ENCODE results near the gene ADAMTS1. TPM values are rescaled to one million over a fixed set of nuclear protein-coding genes. Genes with fewer than 3 reads are reported as not detected.
A peak's percentile ranks its signal among the peaks of the same experiment; 100 is the strongest.
"Not testable (repeated sequence)": the region's sequence is repeated elsewhere in the genome, so short reads cannot be mapped to it uniquely, and the experiment has no call there.

The ADAMTS1 gene
- total RNA-seq: 5.1 TPM

DNA sequence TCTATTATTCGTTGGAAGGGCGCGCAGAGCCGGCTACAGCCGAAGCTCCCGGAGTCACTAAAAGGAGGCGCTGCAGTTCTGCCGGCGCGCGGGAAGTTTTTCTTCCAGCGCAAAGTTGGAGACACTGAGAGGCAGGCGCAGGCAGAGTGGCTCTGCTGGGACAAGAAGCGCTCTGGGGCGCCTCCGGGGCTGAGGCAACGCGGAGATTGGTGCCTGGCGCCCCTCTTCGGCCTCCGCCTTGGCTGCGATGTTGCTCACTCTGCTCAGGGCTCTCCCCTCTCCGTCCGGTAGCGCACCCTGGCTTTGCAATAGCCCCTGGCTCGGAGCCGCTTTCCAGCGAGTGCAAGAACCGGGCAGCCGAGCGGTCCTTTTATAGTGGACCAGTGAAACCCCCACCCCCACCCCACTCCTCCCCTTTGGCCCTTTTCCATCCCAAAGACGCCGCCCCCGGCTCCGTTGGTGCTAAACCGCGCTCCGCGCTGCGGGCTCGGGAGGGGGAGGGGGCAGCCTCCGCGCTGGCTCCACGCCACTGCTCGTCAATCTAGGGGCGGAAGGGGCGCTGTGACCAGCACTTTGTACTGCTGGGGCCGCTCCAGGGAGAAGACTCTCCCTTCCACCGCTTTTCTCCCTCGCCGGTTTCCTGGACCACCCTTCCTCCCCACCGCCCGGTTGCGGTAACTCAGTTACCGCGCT is at the start of gene ADAMTS1:
Gene ADAMTS1, minus strand, starts transcription at position 344 of the 693 bp plus-strand sequence. CDS start 455 bp downstream, outside the sequence.
- DNase-seq (ENCODE audit: low read depth in 2 of 3, low spot score in 2 of 3): peak in 2 of 3 donors; percentile 53 to 70

DNA sequence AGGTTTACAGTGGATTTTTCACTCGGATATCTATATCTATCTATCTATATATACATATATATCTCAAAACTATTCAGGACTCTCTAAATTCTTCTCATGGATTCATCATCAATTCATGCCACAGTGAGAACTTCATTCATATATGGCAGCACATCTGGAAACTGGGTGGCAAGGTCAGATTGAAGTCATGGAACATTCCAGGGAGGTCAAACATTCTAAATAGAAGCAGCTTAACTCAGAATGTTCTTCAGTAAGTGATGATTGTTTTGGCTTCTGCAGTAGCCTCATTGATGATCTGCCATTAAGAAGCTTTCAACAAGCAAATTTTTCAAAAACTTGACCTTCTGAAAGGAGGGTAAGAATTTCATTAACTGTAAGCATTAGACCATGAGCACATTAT is 46.9 kb upstream of the ADAMTS1 start:
- DNase-seq (ENCODE audit: low read depth in 2 of 3, low spot score in 2 of 3): no peak

DNA sequence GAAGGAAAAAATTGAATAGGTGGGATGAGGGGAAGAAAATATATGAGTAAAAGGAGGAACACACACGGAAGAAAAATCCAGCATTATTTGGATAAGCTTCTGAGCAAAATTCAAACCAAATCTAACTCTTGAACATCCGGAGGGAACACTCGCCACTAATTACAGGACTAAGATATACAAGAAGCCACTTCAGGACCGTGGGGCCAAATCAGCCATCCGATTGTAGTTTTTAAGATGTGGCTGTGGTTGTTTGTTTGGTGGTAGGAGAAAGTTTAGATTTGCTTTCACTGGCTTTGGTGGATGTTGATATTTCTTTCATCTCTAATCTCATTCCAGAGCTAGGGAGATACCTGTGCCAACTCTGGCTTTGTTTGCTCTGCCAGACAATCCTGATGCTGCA is 43.7 kb upstream of the ADAMTS1 start:
- no peak for DNase-seq (ENCODE audit: low read depth in 2 of 3, low spot score in 2 of 3)

DNA sequence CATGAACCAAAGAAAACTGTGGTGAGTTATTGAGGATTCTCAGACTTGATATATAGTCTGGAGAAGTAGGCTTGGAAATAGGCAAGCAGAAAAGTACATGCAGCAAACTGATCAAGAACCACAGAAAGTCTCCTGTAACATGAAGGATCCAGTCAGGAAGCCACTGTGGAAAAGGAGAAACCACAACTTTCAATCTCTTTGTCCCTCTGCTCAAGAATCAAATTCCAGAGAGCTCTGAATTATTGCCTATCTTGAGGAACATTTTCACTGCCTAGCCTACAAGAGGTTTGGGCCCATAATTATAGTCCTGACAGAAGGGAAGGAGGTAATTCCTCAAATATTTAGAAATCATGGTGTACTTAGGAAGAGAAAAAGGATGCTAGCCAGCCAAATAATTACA is 43.0 kb upstream of the ADAMTS1 start:
- DNase-seq (ENCODE audit: low read depth in 2 of 3, low spot score in 2 of 3): no peak

DNA sequence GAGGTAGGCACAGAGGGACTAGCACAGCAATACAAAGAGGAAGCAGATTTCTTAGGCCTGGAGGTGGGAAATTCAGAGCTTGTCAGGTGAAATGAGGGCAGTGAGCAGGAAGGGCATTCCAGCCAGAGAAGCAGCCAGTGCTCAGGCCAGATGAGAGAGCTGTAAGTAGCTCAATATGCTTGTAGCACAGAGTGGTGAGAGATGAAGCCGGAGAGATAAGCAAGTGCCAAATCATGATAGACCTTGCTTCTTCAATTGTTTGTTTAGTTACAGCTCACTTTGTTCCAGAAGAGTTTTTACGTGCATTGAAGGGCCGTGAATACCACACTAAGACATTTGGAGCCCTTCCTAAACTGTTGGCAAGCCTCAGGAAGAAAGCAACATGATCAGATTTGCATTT is 42.0 kb upstream of the ADAMTS1 start:
- no peak for DNase-seq (ENCODE audit: low read depth in 2 of 3, low spot score in 2 of 3)

DNA sequence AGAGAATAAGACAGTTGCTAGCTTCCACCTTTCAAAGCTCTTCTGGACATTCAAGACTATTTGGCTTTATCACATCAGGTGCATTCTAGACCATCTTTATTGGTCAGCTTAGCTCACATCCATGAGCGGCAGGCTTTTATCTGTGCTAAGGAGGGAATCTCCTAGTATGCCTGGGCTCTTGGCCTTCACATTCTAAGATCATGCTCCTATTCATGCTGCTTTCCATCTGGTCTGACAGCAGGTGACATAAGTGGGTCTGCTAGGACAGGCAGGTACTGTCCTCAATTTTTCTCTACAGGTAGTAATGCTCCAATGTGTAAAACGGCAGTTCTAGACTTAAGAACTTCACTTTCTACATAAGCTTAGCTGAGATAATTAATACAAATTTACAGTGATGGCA is 39.2 kb upstream of the ADAMTS1 start:
- DNase-seq (ENCODE audit: low read depth in 2 of 3, low spot score in 2 of 3): no peak

DNA sequence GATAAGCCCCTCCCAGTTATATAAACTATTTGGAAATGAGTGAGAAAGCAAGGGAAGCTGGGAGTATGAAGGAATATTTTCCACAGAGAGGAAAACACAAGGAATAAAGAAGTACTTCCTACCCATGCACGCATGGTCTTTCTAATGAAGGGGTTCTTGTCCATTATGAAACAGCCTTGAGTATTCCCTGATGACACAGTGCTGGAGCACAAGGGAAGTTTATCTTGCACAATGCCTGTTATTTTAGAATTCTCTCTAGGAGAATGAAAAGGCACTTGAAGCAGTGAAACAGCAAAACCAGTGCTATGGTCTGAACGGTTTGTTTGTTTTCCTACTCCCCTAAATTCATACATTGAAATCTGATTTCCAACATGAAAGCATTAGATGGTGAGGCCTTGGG is 38.6 kb upstream of the ADAMTS1 start:
- no peak for DNase-seq (ENCODE audit: low read depth in 2 of 3, low spot score in 2 of 3)

DNA sequence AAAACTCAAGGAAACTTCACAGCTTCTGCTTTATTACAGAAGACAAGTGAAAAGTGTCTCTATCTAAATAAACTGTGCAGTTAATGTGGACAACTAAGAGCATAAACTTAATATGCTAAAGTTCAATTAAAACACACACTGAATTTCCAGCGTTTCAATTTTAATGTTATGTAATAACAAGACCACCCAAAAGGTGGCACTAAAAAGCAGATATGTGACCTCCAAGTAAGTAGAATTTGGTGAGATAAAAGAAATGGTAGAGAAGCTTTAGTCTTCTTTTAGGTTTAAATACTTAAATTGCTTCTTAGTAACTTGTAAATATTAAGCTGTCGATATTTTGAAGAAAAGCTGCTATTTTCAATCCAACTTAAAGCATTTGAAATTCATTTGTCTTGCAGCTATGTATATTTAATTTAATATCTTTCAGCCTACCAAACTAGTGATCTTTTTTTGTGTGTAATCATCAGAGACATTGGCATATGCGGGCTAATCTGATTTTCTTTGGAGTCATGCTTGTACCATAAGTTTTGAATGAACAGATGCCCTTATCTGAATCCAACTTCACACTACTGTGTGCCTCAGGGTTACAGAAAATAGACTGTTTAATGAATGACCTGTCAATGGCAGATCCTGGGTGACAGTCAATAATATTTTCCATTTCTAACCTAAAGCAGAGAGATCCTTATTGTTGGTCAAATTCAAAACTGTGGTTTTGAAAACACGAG is 36.5 kb upstream of the ADAMTS1 start:
- peak in 2 of 3 donors; percentile 9 to 29 for DNase-seq (ENCODE audit: low read depth in 2 of 3, low spot score in 2 of 3)

DNA sequence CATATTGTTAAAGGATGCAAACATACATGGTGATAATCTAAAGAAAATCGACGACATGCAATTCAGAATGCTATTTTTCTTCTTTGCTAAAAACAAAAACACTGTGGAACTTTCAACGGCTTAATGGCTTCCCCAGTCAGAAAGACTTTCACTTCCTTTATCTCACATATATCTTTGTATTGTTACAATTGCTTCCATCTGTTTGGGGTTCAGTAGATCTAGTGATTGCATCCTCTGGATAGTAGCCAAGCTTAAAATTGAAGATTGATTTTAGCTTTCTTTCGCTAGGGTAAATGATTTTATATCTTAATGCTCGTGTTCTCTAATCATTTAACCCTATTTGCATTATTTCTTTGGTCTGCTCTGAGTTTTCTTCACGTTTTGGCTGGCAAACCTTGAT is 31.8 kb upstream of the ADAMTS1 start:
- no peak for DNase-seq (ENCODE audit: low read depth in 2 of 3, low spot score in 2 of 3)

DNA sequence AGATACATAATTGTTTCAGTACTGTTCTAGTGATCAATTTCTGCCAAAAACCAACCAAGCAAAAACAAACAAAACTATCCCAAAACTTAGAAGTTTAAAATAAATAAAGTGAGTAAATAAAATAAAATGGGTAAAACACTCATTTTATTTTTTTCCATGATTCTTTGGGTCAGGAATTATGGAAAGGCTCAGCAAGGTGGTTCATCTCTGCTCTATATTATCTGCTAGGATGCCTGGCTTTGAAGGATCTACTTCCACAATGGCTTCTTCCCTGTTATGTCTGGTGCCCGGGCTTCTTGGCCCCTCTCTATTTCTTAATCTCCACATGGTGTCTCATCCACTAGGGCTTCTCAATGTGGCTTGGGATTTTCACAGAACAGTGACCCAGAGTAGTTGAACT is 29.1 kb upstream of the ADAMTS1 start:
- no peak for DNase-seq (ENCODE audit: low read depth in 2 of 3, low spot score in 2 of 3)

DNA sequence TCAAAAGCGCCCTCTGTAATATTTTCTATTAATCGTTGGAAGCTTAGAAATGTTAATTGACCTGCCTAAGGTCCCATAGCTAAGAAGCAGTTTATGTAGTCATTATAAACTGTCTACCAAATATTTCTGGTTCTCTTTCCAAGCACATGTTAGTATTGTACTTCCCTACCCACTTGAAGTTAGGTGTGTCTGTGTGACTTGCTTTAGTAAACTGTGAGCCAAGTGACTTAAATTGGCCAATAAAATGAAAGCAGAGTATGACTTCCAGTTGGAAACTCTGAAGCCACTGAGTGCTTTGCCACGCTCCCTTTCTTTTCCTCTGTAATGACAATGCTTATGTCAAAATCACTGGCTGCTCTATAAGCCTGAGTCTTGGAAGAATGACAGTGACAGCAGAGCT is 20.6 kb upstream of the ADAMTS1 start:
- no peak for DNase-seq (ENCODE audit: low read depth in 2 of 3, low spot score in 2 of 3)

DNA sequence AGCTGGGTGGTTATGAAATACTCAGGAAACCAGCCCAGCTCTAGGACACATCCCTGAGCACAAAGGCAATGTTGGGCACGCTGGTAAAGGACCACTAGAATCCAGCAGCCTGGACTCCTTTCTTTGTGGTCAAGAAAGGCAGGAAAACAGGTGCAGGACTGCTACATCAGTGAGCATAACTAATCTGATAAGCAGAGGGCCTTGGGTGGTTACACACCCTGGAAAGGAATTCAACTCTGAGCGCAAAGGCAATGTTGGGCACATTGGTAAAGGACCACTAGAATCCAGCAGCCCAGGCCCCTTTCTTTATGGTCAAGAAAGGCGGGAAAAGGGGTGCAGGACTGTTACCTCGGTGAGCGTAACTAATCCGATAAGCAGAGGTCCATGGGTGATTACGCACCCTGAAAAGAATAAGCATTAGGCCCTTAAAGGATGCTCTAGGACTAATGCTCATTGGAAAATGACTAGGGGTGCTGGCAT is 11.7 kb upstream of the ADAMTS1 start:
- DNase-seq (ENCODE audit: low read depth in 2 of 3, low spot score in 2 of 3): not testable (repeated sequence)

DNA sequence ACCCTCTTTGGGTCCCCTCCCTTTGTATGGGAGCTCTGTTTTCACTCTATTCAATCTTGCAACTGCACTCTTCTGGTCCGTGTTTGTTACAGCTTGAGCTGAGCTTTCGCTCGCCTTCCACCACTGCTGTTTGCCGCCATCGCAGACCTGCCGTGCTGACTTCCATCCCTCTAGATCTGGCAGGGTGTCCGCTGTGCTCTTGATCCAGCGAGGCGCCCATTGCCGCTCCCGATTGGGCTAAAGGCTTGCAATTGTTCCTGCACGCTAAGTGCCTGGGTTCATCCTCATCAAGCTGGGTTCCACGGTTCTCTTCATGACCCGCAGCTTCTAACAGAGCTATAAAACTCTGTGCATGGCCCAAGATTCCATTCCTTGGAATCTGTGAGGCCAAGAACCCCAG is 9.5 kb upstream of the ADAMTS1 start:
- not testable (repeated sequence) for DNase-seq (ENCODE audit: low read depth in 2 of 3, low spot score in 2 of 3)

DNA sequence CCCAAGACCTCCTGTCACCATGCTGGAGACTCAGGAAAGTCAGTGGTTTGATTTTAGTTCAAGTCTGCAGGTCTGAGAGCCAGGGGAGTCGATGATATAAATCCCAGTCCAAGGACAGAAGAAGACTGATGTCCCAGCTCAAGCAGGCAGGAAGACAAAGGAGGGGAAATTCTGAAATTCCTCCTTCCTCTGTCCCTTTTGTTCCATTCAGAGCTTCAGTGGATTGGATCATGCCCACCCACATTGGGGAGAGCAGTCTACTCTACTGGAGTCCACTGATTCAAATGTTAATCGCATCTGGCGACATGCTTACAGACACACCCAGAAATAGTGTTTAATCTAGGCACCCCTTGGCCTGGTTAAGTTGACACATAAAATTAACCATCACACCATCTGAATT is 7.2 kb upstream of the ADAMTS1 start:
- no peak for DNase-seq (ENCODE audit: low read depth in 2 of 3, low spot score in 2 of 3)

DNA sequence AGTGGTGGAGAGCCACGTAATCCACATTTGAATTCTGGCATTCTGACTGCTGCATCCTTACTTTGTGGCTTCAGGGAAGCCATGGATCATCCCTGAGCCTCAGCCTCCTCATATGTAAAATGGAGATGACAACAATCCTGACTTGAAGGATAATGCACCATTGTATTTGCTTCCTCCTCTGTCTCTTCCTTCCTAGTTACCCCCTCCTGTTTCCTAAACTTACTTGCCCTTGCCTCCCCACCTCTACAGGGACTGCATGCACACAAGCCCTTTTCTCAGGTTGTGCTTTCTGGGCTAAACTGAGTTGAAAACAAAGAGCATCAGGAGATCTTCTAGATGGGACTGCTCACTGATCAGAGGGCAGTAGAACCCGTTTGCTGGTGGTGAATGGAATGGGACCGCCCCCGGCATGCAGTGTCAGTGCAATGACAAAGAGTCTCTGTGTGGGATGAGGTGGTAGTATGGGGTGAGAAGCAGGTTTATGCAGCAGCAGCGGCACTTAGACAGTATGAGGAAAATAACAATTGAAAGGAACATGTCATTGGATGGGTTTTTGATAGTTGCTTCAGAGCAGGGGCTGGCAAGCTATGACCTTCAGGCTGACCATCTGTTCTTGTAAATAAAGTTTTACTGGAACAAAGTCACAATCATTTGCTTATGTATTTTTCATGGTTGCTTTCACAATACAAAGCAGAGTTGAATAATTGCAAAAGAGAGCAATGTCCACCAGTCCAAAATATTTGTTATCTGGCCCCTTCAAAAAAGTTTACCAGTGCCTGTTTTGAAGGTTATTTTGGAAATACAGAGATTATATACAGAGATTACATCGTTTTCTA is 6.1 kb upstream of the ADAMTS1 start:
- no peak for DNase-seq (ENCODE audit: low read depth in 2 of 3, low spot score in 2 of 3)

DNA sequence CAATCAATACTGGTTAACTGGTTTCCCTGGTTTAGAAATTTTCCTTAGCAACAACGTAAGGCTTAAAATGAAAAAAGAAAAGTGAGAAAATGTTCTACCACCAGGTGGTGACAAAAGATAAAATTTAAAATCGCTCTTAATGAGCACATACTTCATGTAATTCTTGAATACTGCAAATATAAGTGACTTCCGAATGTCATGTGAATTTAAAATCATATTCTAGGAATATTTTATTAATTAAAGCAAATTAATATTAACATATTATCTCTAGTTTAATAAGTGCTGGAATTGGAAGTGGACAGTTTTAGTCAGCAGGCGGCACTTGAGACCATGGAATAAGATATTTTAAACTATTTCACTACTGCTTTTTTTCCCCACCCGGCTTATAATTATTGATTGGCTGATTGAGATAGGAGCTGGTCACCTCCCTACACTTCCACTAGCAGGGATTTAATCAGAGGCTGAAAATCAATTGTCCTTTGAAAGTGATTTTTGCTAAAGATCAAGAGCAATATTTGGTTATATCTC is 5.0 kb upstream of the ADAMTS1 start:
- peak in 2 of 3 donors; percentile 39 to 71 for DNase-seq (ENCODE audit: low read depth in 2 of 3, low spot score in 2 of 3)

DNA sequence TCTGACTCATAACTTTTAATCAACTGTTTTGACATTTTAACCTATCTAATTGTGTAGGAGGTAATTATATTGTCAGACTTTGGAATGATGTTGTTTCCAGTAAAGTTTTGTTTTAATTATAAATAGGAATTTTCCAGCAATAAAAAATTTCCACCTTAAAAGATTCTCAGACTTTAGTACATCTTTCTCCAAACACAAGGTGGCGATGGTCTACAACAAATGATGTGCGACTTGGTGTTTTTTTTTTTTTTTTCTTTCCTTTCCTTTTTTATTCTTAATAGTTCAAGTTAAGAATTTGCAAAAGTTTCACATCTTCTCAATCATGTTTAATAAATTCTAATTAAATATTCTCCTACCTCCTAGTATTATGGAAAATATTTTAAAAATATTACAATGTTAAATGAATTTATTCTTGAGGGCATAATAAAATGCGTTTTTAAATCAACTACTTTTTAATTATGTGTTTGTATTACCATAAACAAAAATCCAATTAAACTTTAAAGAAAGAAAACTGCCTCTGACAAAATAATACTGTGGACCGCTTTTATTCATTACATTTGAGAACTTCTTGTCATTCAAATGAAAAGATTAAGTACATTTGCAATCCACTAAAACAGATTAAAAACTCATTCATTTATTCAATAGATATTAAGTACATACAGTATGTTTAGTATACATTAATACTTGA is 4.4 kb upstream of the ADAMTS1 start:
- peak; percentile 3 to 83 (median 58) for DNase-seq (ENCODE audit: low read depth in 2 of 3, low spot score in 2 of 3)

DNA sequence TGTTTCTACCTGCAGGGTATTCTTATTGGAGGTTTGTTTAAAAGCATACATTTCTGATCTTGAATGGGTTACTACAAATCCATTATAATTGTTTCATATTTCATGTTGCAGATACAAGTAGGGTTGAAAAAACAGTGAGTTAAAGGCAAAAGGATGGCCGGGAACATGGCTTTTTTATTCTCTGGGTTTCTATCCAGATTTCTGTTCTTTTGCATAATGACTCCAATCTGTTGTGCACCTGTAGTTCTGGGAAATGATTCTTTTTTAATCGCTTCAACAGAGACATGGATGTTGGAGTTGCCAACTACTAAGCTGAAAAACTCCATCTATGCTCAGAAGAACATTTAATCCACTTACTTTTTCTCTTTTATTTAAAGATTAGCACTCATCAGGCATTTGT is 2.7 kb upstream of the ADAMTS1 start:
- DNase-seq (ENCODE audit: low read depth in 2 of 3, low spot score in 2 of 3): no peak

DNA sequence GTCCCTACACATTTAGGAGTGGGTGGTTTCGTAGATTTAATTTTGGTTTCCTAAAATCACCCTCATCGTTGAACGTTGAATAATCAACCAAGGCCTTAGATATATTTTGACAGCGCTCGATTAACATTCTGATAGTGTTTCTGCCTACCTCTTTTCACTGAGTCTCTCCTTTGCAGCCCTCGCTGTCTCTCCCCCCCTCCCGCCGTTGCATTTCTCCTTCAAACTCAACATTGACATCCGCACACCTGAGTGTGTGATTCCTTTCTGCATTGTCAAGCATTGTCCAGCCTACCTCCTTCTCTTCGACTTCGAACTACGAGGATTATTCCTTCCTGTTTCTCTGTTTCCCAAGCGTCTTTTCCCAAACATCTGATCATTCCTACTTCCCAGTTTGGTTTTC is 1.8 kb upstream of the ADAMTS1 start:
- no peak for DNase-seq (ENCODE audit: low read depth in 2 of 3, low spot score in 2 of 3)

Measured in hematopoietic multipotent progenitor cell (in vitro differentiated cells).